Body of pancreas (tissue), 4 donors: ENCODE data around the gene SNRK.

Experiments
- CTCF ChIP-seq, 7 experiments: fragments of 450-650 bp in 4 of 7; fragments of 200-600 bp in 3 of 7; sonication (generic) in 3 of 7; IDR thresholded peaks; one replicate each; pipeline ENCODE4 v1.5.1; 2016 to 2019; ENCODE audit warnings: antibody characterized with exemption in 7 of 7
- POLR2A ChIP-seq, 3 donors: fragments of 450-650 bp; IDR thresholded peaks; one replicate each; pipeline ENCODE4 v1.6.1; 2016; ENCODE audit warnings: antibody characterized with exemption in 3 of 3, mild to moderate bottlenecking in 2 of 3

- TF ChIP-seq CTCF (IDR thresholded peaks at IDR 0.05) (no peak), POLR2A (IDR thresholded peaks at IDR 0.05) (no peak)
Observed at GRCh38 chr3:43341788-43342187, 55.4 kb downstream of the SNRK start.
